Fibroblast of lung (primary cell): ENCODE data around the gene SNAI3.

Experiments
- EZH2 ChIP-seq: IDR thresholded peaks from 2 replicates; pipeline ENCODE4 v1.5.1; 2012; ENCODE audit warnings: low read length, control low read depth, mild to moderate bottlenecking; ENCODE audit errors: missing control alignments
- TF ChIP-seq, protein P1 (sequence below), 2 donors: IDR thresholded peaks in 1 of 2; conservative IDR thresholded peaks in 1 of 2; 1 replicate in 1 of 2; 2 replicates in 1 of 2; pipeline ENCODE4 v1.5.1; 2011 to 2012; ENCODE audit warnings: low read length in 2 of 2, control low read depth in 1 of 2, inconsistent platforms in 1 of 2, low read depth in 1 of 2, mild to moderate bottlenecking in 1 of 2

DNA sequence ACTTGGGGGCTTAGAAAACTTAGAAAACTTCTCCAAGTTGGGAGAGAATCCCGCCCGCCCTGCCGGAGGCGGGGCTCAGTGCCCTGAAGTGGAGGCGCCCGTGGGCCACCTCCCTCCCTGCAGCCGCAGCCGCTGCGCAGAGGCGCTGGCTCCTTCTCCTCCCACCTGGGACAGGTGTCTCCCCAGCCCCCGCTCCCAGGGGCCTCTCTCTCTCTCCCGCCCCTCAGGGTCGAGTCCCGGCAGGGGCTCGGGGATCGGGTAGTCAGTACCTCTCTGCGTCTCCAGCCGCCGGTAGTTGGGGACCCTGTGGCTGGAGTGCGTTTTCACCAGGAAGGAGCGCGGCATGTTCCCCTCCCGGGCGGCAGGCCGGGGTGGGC, 257 bp downstream of the SNAI3 start:
- TF ChIP-seq, protein P1, sequence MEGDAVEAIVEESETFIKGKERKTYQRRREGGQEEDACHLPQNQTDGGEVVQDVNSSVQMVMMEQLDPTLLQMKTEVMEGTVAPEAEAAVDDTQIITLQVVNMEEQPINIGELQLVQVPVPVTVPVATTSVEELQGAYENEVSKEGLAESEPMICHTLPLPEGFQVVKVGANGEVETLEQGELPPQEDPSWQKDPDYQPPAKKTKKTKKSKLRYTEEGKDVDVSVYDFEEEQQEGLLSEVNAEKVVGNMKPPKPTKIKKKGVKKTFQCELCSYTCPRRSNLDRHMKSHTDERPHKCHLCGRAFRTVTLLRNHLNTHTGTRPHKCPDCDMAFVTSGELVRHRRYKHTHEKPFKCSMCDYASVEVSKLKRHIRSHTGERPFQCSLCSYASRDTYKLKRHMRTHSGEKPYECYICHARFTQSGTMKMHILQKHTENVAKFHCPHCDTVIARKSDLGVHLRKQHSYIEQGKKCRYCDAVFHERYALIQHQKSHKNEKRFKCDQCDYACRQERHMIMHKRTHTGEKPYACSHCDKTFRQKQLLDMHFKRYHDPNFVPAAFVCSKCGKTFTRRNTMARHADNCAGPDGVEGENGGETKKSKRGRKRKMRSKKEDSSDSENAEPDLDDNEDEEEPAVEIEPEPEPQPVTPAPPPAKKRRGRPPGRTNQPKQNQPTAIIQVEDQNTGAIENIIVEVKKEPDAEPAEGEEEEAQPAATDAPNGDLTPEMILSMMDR (conservative IDR thresholded peaks at IDR 0.05 in 1 of 2, IDR thresholded peaks at IDR 0.05 in 1 of 2; ENCODE audit: low read depth in 1 of 2, low read length in 2 of 2), result no peak
- no peak for TF ChIP-seq EZH2
